HTERT RPE-1 (cell line): ENCODE measurements around the gene PPM1H.
"Not testable (repeated sequence)": the region's sequence is repeated elsewhere in the genome, so short reads cannot be mapped to it uniquely, and the experiment has no call there.

Source experiments
- in situ Hi-C: fragments of 300-500 bp; cut with MboI; formaldehyde crosslinking; loops from 4 replicates; pipeline ENCODE4 v1.14.3; 2020; ENCODE audit warnings: low sequenced_read_pairs

PPM1H gene

DNA sequence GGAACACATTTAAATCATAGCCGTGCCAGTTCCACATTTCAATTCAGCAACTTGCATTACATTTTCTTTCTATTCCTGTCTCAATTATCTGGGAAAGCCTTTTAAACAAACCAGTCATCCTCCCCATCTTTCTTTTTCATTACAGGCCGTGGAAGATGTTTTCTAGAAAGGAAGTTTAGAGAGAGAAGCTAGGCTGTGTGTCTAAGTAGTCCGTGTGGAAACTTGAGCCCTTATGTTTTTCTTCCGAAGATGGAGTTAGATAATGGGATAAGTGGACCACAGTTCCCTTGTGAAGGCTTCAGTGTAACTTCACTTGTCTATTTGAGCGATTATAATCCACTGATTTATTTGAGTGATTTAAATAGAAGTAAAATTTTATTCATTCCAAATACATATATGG, 12.4 kb upstream of the PPM1H start:
- in situ Hi-C loops, result no loop called here

DNA sequence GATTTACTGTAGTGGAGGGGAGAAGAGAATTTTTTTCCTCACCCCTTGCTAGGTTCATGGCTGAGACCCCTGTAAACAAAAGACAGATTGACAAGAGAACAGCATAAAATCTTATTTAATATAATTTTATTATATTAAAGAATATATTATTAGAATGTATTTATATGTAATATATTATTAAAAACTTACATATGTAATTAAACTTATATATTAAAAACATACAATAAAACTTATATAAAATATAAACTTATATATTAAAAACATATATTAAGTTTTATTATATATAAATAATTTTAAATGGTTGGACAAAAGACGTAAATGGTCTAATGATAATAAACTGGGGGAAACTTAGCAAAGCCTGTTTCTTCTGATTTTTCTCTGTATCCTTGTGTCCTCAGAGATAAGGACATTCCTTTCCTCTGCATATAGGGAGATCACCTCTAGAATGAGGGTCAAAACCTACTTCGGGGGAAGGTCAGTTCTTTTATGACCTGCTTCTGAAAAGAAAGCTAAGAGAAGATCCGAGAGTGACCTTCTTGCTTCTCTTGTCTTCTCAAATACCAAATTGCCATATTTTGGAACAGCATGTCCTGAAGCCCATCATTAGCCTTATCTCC, 8.9 kb upstream of the PPM1H start:
- in situ Hi-C loops, result no loop called here

DNA sequence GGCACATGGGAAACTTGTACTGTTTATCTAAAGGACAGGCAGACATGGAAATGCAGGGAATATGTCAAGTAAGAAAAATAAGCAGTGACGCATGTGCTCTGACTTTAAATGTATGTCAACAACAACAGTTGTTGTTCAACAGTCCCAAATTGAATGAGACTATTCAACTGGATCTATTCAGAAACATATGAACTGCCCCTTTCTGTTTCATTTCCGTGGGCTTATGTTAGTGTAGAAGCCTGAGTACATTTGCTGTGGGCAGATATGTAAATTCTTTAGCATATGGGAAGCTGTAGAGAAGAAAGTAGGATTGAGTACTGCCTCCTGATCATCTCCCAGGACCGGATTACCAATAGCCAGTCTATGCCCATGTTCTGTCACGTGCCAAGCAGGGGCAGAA, 7.4 kb upstream of the PPM1H start:
- in situ Hi-C loops, result not testable (repeated sequence)

DNA sequence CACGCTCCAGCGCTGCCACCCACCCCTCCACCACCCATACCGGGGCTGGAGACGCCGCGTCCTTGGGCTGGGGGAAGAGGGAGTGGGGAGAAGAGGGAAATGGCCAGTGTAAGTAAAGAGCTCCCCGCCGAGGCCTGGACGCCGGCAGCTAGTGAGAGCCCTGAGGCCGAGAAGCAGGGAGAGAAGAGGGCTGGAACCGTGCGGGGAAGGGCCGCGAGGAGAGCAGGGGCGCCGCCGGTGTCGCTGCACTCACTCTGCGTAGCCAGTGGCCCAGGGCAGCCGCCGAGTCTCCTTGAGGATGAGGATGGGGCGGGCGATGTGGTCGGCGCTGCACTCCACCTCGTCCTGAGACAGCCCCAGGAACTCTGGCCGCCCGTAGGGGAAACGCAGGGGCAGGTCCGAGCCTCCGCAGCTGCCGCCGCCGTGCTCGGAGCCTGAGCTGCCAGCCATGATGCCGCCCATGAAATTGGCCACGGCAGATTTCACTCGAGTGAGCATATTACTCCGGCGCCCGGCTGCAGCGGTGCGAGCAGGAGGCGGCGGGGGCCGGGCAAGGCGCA, 631 bp downstream of the PPM1H start:
- in situ Hi-C loops, result no loop called here

DNA sequence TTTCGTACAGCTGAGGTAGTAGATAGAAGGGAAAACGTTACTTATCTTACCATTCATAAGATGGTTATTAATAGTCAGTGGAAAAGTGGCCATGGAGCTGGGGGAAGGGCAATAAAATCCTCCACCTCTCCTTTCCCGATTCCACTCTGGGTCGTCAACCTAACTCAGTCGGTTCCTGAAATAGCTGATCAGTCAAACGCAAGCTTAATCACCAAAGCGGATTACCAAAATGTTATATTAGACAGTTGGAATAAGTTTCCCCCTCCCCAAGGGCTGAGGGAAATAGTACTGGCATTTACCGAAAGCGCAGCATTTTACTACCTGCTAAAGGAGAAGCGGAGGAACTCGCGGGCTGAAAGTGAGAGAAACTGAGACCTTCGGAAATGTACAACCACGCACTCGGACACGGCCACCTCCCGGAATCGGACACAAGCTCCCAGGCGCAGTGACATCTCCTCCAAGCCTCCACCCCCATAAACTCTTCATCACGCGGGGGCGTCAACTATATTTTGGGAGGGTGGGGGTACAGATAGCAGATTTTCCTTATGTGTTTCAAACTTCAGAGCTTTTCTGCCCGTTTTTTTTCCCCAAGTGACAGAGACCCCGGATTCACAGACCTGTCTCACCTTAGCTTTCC, 1.2 kb downstream of the PPM1H start:
- in situ Hi-C loops, result no loop called here

DNA sequence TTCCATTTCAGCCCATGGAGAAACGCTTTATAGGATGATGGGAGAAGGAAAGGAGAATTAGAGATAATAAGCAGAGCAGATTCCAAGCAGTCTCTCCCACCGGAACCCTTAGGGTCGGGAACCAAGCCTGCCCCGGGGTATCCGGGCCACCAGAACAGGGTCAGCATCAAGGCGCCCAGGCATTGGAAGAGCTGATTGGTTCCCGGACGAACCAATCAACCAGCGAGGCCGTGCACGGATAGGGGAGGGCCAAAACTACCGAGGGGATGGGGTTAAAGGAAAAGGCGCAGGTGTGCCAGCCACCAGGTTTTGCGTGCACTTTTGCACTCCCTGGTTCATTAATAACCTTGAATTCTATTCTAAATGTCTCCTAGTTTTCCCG, 1.7 kb downstream of the PPM1H start:
- in situ Hi-C loops, result no loop called here

DNA sequence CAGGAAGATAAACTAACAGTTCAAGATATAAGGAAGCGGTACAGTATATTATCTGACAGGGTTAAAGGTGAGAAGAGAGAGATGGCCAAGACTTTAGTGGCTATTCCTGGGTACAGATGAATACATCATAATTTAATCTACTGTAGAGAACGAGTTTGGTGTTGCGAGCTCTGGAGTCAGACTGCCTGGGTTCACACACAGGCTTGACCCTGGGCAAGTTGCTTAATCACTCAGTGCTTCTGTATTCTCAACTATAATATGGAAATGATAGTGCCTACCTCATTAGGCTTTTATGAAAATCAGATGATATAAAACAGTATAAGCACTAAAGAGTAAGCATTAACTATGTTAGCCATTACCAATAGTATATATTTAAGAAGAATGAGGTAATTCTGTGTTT, 3.5 kb downstream of the PPM1H start:
- in situ Hi-C loops, result no loop called here

DNA sequence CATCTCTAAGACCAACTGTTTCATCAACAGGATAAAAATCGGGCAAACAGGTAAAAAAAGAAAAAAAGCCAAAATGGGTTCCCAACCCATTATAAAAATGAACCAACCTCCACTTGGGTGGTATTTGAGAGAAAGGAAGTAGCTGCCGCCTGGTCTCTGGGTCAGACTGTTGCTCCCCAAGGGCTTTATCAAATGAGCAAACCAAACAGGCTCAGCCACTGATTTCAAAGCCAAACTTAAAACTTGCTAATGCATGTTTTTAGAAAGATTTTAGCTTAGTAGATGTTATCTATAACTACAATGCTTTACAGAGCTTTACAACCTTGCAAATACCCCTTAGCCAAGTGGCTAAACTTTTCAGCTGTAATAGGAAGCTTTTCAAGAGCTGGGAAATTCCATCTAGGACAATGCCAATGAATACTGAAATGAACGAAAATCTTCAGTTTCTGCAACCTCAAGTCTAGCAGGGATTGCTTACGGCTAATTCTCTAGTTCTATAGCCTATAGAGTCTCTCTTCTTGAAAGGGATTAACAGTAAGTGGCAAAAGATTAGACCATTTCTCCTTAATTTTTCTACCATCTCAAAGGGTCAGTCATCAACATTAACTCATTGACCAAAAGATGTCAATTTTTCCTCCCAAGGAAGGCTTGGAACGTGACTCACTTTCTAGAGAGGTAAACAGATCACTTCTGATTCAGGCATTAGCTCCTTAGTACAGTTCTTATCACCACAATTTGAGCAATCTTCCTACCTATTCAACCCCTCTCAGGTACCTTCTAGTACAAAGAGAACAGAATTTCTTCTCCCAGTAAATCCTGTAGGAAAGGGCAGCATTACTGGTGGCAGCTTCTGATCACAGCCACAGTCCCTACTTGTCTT, 4.2 kb downstream of the PPM1H start:
- in situ Hi-C loops, result no loop called here

DNA sequence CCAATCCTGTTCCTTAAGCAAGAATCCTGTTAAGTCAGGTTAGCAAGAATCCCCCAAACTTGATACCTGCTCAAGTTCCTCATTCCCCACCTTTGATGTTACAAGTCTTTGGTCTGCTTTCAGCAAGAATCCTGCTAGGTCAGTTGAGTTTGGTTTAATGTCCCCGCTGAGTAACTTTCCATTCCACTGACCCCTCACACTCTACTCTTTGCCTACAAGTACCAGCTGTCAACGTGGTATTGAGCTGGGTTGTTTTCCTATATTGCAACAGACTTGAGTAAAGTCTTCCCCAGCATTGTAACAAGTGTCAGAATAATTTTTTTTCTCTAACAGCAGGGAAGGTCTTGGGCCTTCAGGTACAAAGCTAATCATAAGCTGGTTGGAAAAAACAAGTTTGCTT, 6.3 kb downstream of the PPM1H start:
- in situ Hi-C loops, result no loop called here

DNA sequence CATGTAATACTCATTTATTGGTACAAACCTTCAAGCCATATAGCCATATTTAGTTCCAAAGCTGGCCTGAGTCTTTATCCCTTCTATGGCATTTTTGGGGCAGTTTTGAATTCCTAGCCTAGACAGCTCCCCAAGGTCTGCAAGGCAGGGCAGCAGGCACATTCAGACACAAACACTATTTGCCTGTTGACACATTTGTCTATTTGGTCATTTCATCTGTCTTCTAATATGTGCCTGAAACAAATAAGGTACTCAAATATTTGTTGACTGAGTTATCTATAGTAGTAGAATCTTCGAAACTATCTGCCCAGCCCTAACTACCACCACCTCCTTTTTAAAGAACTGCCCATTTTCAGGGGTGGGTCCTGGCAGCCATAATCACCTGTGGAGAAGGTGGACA, 9.3 kb downstream of the PPM1H start:
- in situ Hi-C loops, result no loop called here

DNA sequence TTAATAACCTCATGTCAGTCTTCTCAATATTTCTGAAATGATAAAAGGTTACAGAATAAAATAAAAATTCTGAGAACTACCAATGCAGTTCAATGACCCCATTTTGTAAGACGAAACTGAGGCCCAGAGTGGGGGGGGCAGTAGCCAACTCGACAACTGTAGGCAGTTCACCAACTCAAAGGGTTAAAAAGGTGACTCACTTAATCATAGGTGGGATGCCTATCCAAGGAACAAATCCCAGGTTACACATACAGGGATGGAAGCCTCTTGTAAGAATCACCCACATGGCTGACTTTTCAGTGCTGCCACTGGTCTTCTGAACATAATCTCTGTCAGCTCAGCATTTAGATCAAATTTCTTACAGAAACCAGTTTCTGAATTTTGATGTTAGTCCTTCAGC, 10.9 kb downstream of the PPM1H start:
- in situ Hi-C loops, result no loop called here

DNA sequence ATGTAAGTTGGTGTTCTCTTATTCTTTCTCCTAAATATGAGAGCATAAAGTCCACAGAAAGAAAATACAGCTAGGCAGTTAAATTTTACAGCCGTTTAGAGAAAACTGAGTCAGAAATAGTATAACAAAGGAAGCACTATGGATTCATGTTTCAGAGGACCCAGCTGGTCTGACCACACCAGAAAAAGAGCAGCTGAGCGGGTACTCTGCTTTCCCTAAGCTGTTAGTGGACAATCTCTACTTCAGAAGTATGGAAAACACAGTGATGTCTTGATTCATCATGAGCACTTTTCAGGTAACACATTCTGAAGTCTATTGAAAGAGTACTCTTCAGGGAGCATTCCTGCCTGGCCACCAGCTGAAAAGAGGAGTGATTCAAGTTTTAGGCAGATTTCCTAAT, 12.4 kb downstream of the PPM1H start:
- in situ Hi-C loops, result no loop called here

DNA sequence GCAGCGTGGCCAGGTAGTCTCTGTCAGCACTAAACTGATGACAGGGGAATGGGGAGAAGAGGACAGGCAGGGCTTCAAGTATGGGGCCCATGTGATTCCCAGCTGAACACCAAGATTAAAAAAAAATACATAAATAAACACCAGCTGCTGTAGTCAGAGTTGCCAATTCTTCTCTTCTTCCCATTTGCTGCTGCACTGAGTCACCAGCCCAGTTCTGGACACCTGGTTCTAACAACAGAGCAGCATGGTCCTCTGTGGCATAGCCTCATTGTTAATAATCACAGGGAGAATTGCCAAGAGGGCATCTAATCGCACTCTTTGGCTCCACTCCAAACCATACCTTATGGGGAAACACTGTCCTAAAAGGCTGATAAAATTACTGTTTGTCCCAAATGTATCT, 15.1 kb downstream of the PPM1H start:
- in situ Hi-C loops, result no loop called here

DNA sequence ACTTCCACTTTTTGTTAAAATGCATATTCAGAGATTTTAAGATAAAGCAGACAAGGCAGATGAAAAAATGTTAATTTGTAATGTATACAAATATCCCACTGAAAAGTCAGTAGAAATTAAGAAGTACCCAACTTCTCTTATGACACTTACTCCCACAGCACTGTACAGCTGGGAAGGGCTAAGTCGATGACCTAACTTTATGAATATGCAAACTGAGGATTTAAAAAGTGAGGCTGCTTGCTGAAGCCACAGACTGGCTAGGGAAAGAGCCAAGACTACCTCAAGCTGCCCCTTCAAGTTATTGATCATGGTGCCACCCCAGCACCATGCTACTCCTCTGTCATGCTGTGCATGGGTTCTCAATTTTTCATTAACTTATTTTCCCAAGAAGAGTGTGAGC, 17.0 kb downstream of the PPM1H start:
- in situ Hi-C loops, result no loop called here

DNA sequence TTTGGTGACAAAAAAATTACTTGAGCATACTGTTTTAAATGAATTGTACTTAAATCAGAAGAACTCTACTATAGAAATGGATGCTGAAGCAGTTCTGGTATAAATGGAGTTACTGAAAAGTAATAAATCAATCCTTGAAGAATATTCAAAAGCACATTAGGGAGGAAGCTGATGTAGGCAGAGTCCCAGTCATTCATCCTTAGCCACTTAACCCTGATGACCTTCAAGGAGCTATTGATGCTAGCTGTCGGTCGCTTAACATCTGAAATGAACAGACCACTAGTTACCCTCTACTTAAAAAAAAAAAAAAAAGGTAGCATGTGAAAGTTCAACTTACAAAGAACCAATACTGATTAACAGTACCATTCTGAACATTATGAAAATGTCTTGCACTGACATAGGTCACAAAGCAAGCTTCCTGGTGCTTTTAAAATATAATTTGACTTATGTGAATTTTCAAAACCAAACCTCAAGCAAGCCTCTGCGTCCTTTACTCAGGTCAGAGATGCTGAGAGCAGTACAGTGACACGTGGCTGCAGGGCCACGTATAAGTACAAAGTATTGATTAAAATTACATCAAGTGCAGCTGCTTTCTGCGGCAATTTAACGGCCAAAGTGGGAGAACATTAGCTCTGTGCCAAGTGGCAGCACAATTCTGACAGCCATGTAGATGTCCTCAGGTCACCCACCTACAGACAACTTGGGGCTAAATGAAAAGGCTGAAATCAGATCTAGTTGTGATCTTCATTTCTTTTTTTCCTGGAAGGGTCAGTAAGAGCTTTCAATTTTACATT, 18.1 kb downstream of the PPM1H start:
- in situ Hi-C loops, result no loop called here

DNA sequence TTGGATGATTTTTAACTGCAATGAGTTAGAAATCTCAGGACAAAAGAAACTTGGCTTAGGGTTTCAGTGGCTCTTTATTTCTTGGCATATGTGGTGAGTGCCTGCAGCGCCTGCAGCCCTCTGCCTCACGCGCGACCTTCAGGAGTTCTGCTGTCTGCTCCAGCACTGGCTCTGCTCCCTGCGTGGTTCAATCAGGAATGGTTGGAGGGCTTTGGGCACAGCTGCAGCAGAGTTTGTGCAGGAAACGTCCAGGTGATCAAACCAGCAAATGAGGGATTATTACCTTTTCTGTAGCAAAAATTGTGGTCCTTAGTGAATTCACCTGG, 19.8 kb downstream of the PPM1H start:
- in situ Hi-C loops, result no loop called here

DNA sequence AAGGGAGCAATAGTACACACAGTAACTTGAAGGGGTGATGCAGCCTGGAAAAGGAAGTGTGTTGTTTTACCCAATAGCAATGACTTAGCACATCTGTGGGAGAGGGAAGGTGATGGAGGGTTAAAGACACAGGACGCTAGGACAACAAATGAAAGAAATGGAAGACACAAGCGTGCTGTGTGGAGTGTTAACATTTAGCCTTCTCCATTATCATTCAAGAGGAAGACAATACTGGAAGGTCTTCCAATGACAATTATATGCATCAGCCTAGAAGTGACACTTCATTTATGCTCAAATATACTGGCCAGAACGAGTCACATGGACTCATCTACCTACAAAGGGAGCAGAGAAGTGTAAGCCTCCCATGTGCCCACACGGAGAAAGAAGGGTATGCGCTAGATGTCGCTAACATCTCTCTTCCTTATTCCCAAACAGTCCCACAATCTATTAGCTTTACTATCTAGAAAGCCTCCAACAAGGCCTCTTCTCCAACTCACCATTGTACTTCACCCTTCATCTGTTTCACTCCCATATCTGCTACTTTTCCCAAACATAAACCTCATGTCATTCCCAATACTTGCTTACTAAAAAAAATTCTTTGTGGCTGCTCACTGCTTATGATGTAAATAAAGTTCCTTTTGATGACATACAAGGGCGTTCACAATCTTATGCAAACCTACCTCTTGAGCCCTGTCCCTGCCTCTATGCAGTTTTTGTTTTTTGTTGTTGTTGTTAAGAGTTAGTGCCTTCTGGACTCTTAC, 20.3 kb downstream of the PPM1H start:
- in situ Hi-C loops, result no loop called here

DNA sequence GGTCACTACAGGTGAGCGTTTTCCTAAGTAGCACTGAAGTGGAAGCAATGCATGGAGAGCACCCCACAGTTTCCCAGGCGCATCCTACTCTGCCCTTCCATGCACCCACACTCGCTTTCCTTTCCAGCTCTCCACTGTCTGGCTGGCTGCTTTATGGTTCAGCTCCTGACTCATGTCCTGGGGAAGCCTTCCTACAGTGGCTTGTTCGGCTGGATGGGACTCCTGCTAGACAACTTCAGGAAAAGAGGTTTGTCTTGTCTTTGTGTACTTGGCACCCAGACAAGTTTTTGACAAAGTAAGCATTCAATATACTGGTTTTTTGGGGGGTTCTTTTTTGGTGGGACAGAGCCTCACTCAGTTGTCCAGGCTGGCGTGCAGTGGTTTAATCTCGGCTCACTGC, 21.6 kb downstream of the PPM1H start:
- in situ Hi-C loops, result no loop called here

DNA sequence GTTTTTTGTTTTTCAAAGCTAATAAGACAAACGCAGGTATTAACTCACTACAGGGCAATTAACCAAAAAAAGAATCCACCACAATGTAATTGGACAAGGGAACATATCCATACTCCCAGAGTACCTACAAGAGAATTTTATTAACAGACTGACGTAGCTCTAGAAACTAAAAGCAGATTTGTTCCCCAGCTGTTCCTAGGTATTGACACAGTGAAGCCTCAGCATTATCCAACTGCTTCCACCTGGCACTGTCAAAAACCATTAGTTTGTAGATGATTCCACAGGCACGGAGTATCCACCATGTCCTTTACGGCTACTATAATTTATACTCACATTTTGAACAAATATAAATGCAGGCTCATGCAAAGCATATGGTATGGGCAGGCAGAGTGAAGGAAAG, 22.3 kb downstream of the PPM1H start:
- in situ Hi-C loops, result no loop called here

DNA sequence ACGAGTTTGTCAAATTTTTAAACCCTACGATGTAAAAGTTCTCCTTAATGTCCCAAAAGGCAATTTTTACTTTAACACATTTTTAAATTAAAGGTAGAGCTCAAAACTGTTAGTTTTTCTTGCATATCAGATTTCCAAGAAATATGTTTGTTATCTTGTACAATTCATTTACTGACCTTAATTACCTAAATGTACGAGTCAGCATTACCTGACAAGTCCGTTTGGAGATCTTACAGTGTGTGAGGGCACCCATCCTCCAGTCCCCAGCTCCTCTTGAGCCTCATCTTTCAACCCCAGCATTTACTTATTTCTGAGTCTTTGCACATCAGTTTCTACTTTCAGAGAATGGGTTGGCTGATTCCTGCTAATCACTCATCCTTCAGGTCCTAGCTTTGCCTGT, 23.7 kb downstream of the PPM1H start:
- in situ Hi-C loops, result no loop called here
